ENCODE measurements around the gene GLMN.

The GLMN gene, protein sequence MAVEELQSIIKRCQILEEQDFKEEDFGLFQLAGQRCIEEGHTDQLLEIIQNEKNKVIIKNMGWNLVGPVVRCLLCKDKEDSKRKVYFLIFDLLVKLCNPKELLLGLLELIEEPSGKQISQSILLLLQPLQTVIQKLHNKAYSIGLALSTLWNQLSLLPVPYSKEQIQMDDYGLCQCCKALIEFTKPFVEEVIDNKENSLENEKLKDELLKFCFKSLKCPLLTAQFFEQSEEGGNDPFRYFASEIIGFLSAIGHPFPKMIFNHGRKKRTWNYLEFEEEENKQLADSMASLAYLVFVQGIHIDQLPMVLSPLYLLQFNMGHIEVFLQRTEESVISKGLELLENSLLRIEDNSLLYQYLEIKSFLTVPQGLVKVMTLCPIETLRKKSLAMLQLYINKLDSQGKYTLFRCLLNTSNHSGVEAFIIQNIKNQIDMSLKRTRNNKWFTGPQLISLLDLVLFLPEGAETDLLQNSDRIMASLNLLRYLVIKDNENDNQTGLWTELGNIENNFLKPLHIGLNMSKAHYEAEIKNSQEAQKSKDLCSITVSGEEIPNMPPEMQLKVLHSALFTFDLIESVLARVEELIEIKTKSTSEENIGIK

DNA sequence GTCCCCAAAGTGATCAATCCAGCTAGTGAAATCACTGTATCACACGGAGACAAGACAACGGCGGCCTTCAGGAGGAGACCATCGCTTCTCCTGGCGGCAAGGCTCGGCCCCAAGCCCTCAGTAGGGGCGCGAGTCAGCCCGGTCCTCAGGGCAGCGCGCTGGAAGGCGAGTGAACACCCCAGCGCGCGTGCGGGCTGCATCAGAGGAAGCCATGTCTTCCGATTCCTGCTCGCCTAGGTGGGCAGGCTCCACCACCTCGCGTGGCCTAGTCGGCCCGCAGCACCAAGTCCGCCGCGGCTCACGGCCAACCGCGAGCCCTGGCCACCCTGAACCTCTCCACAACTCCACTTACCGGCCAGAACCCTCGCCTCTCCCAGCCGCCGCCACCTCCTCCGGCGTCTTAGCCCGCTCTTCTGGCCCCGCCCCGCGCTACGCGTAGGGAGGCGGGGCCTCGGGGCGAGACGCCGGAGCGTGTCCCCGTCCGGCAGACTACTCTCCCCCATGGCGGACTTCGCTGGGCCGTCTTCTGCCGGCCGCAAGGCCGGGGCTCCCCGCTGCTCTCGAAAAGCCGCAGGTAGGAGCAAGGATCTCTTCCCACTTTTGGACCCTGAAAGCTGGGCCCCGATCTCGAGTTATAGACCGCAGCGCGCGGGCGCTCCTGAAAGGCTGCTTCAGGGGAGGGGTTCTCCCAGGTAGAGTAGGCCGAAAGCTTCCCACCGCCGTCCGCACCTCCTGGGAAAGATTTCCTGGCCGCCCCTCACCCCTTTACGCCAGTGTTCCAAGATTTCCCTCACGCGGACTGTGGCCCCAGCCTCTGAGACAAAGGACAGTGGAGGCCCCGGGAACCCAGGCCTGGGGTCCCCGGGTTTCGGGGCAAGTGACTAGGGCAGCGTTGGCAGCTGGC is at the start of gene GLMN, which contains the start of gene RPAP2:
TSS of gene GLMN (minus strand) at position 415 of the 904 bp plus-strand sequence. CDS start 988 bp downstream, outside the sequence.
TSS of gene RPAP2 (plus strand) at position 487 of the 904 bp plus-strand sequence. CDS start at position 502, 15 bp downstream.
- peak in 57 of 58 donors; percentile 46 to 91 (median 73) for DNase-seq

DNA sequence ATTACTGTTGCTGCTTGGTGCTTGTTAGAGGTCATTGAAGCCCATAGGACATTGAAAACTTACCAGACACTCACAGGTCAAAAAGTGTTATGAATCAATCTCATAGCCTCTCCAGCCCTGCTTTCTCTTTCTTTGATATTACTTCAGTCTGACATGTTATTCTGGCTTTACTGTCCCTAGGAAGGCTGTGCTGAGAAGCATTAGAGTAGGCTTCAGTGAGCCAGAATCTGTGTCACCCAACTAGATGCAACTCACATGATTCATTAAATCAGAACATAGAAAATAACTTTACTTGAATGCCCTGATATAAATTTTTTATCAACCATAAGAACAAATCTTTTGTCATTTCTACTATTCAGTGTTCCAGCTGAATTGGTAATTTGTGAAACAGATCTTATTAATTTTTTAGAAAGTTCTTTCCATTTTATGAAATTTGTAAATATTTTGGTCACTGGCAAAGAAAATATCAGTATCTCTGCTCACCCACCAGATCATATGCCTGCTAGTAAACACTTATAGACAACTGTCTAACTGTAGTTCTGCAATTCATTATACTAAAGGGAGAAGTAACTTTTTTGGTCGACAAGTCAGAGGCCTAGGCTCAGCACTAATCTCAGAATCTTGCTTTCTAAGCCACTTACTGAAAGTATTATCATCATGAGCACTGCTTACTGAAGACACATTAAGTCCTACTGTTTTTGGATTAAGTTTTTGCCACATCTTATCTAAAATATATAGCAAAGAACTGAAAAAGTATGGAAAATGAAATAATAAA is 48.3 kb upstream of the GLMN start:
- no peak for DNase-seq

DNA sequence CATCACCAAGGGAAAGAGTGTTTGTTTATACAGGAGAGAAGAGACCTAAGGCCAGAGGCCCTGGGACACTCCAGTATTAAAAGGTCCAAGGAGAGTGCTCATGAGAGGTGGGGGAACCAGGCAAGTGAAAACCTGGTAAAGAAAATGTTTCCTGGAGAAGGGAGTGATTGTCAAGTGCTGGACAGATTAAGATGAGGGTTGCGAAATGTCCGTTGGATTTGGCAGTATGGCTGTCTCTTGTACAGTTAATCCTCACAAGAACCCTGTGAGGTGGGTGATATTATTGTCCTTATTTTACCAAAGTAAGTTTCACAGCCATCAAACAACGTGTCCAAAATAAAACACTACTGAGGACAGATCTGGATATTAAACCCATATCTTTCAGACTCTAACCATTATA is 44.3 kb upstream of the GLMN start:
- DNase-seq, result no peak

DNA sequence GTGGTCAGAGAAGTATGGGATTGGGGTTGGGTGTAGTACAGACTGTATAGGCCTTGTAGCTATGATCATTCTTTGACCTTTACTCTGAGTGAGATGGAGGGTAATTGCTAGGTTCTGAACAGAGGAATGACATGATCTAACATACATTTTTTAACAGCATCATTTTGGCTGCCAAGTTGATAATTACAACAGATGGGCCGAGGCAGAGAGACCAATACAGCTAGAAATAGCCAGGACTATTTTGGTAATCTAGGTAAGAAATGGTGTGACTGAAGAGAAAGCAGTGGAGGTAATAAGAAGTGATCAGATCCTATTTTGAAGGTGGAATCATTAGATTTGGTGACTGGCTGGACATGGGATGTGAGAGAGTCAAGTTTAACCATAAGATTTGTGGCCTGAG is 43.6 kb upstream of the GLMN start:
- no peak for DNase-seq

DNA sequence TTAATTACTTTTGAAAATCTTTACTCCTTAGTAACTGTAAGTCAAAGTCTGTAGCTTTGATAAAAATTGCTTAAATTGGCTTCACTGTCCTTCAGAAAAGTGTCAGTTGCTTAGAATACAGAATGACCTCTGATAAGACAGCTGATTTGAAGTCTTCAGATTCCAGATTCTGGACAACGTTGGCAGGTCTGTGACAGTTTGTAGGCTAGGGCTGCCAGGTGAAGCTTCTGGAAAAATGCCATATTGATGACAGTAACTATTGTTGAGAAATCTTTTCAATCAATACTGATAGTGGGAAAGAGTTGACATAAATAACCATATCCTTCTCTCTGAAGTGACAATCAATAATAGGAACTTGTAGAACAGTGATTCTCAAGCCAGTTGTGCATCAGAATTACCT is 41.4 kb upstream of the GLMN start:
- no peak for DNase-seq

DNA sequence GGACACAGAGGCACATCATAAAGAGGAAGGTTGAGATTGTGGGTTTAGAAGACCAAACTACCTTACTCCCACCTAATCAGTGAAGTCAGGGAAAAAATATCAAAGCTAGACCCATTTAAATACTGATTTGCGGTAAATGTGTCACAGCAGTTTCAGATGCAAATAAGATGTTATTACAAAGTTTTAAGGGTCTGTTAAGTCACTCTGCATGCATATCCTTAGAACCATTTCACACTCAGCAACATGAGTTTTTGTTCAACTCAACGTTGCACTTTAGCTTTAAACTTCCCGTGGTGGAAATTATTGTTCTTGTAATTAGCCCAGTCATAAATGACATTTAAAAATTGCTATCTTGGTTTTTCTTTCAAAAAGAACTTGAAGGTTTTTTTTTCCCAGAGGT is 34.9 kb upstream of the GLMN start:
- DNase-seq, result no peak

DNA sequence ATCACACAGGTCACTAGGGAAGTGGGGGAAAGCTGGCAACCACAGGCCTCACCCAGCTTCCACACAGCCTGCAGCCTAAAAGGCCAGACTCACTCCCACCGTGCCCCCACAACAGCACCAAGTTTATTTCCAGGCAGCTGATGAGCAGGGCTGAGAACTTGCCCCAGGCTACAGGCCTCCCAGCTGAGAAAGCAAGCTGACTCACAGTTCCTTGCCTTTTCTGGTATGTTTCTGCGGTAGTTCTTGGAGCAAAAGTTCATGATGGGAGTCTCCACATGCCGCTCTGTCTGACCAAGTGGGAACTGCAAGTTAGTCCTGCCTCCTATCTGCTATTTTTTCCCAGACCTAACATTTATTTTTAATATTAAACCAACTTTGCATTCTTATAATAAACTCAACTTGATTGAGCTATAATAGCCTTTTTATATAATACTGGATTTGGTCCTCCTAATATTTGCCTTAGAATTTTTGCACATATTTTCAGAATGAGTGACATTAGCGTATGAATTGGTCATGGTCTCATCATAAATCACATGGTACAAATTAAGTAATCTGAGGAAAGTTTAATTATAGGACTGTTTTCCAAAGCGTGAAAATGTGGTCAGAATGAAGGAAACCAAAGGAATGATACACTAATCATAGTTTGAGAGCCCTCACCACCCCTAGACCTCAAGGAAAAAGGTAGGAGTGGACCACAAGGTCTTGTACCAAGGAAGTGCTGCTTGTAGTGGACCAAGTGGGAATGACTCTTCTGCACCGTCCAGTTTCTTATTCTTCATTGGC is 30.8 kb upstream of the GLMN start:
- no peak for DNase-seq

DNA sequence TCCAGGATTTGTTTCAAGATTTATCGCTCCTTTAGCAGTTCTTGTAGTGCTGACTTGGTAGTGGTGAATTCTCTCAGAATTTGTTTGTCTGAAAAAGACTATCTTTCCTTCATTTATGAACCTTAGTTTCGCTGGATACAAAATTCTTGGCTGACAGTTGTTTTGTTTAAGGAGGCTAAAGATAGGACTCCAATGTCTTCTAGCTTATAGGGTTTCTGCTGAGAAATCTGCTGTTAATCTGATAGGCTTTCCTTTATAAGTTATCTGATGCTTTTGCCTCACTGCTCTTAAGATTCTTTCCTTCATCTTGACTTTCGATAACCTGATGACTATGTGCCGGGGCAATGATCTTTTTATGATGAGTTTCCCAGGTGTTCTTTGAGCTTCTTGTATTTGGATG is 29.0 kb upstream of the GLMN start:
- no peak for DNase-seq

DNA sequence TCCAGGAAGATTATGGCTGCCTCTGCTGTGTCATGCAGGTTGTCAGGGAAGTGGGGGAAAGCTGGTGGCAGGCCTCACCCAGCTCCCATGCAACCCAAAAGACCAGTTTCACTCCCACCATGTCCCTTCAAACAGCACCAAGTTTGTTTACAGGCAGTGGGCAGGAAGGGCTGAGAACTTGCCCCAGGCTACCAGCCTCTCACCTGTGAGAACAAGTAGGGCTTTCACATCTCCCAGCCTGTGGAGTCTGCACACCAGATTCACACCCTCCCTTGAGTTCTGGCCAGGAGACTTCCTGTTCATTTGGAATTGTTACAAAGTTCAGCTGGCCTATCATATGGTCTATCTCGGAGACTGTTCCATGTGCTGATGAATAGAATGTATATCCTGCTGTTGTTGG is 27.9 kb upstream of the GLMN start:
- no peak for DNase-seq

DNA sequence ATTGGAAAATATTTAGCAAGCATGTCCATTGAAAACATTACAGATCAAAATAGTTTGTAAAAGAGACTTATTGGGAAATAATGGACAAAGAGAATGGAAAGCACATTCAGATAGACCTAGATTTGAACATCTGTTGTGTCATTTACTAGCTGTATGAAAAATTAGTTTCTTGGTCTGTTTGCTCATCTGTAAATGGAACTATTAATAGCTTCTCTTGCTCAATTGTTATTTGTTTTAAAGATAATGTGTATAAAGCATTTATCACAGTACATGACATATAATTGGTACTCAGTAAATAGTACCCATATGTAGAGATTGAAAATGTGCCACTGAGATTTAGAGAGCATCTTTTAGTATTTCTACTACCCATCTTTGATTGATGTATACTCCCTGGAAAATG is 26.0 kb upstream of the GLMN start:
- DNase-seq, result no peak

DNA sequence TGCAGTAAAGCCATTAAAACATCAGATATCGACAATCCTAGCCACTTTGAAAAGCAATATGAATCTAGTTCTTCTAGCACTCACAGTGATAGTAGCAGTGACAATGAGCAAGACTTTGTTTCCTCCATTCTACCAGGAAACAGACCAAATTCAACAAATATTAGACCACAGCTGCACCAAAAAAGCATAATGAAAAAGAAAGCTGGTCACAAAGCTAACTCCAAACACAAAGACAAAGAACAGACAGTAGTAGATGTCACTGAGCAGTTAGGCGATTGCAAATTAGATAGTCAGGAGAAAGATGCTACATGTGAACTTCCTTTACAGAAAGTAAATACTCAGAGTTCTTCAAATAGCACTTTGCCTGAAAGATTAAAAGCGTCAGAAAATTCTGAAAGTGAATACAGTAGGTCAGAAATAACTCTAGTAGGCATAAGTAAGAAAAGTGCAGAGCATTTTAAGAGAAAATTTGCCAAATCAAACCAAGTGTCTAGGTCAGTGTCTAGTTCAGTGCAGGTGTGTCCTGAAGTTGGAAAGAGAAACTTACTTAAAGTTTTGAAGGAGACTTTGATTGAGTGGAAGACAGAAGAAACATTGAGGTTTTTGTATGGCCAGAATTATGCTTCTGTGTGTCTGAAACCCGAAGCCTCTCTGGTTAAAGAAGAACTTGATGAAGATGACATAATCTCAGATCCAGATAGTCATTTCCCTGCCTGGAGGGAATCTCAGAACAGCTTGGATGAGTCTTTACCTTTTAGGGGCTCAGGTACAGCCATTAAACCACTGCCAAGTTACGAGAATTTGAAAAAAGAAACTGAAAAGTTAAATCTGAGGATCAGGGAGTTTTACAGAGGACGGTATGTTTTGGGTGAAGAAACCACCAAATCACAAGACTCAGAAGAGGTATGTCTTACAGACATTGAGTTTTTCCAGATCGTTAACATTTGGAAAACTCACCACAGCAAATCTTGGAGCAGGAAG is 25.0 kb upstream of the GLMN start:
- DNase-seq, result no peak

DNA sequence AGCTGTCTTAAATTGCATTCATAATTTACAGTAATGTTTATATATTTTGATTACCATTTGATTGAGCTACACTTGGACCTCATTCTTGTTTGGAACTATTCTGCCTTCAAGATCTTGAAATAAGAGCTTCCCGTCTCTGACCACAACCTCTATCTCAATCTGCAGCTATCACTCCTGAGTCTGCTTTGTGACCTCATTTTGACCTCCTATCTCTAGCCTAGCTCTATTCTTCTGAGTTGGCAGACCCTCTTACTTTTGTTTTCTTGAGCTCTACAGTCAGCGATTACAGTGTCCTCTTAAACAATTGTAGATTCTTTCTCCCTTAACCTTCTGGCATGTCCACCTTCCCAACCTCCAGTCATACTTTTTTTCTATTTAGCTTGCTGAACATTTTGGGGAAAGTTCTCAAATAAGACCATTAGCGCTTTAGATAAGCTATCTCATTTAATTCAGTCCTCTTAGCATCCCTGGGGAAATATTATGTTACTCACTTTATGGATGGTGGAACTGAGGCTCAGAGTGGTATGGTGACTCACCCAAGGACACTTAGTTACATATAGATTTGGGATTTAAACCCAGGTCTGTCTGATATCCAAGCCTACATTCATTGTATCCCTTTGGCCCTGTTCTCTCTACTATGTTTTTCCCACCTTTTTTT is 19.2 kb upstream of the GLMN start:
- DNase-seq, result no peak

DNA sequence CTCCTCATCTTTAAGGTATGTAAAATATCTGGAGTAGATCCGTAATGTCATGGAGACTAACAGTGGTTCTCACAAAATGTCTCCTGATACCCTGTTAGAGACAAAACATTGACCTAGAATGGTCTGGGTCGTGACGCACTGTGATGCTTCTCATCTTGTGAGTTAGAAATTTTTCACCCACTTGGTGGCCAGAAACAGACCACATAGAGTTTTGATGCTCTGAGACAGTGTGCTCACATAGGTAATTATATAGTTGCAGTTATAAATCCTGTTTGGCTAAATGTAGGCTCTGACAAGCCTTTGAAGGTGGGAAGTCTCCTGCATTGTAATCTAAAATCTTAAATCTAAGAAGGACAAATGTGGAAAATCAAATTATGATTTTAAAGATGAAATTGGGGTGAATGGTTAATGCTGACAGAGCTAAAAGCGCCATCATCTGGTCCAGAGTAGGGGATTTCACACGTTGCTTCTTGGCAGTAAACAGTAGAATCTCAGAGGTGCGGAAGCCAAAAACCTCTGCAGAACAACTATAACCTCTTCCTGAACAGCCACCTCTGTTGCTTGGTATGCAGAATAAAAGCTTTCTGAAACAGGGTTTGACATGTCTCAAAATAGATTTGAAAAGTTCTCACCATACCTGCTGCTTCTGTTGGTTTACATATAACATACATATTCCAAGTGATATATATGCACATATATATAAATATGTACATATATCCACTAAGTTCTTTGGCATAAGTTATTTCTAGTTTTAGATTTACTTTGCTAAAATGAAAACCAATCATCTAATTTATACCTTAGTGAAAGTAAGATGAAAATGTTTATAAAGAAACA is 17.2 kb upstream of the GLMN start:
- no peak for DNase-seq

DNA sequence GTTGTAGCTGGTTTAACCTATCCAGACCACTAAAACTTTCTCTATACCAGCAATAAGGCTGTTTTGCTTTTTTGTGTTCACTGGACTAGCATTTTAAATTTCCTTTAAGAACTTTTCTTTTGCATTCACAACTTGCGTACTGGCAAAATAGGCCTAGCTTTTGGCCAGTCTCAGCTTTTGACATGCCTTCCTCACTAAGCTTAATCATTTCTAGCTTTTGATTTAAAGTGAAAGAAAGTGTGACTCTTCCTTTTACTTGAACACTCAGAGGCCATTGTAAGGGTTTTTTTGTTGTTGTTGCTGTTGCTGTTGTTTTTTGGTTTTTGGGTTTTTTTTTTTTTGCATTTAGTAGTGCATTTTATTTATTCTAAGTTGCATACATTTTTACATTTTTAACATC is 15.2 kb upstream of the GLMN start:
- DNase-seq, result no peak

DNA sequence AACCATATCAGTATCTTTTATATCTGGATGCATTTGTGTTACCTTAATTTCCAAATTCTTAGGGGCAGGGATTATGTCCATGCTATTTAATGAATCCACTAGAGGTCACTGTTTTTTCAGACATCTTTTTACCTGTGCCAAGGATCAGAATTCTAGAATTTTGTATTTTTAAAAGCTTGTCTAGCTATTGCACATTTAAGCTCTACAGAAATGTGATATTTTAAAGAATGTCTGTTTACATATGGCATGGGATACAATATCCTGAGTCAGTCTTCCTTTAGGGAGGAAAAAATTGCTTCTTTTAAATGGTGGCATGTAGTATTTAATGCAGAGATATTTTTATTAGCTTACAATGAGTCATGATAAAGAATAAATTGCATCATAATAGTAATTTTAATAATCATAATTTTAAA is 11.4 kb upstream of the GLMN start:
- no peak for DNase-seq

DNA sequence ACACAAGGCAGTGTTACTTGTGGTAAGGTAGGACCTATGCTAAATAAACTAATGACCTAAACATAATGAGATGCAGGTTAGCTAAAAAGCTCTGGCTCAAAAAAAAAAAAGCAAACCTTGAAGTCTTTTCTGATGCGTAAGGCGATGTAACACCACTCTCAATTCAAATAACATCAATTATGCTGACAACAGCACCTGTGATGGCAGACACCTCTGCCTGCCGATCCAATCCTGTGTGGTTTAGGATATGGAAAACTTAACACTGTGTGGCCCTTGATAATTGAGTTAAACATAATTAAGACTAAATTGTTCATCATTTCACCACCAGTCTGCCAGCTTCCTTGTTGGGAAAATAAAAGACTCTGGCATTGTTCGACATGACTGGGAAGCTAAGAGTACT is 9.2 kb upstream of the GLMN start:
- no peak for DNase-seq

DNA sequence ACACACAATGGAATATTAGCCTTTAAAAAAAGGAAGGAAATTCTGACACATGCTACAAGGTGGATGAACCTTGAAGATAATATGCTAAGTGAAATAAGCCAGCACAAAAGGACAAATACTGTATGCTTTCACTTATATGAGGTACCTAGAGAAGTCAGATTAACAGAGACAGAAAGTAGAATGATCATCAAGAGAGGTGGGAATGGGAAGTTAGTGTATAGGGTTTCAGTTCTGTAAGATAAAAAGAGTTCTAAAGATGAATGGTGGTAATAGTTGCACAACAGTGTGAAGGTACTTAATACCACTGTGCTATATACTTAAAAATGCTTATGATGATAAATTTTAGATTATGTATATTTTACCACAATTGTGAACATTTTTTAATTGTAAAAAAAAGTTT is 7.2 kb upstream of the GLMN start:
- no peak for DNase-seq

DNA sequence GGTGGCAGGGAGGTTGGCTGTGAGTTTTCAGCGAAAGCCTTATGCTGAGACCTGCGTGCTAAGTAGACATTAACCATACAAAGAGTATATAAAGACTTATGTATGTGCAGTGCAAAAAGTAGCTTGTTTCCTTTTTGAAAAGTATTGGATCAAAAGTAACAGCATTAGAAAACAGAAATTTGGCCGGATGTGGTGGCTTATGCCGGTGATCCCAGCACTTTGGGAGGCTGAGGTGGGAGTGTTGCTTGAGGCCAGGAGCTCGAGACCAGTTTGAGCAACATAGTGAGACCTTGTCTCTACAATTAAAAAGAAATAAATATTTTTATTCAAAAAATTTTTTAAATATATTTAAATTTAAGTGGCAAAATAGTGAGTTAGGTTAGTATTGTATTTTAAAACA is 2.2 kb upstream of the GLMN start:
- no peak for DNase-seq

Measured in anterior cingulate cortex (tissue), 58 donors.